ENCODE measurements around the gene GNAQ. TPM values are rescaled to one million over a fixed set of nuclear protein-coding genes. Genes with fewer than 3 reads are reported as not detected.

Gene GNAQ
- total and polyA plus RNA-seq, 3 donors from 2014 or later = 23.5 to 42.9 (median 39.4) TPM

DNA sequence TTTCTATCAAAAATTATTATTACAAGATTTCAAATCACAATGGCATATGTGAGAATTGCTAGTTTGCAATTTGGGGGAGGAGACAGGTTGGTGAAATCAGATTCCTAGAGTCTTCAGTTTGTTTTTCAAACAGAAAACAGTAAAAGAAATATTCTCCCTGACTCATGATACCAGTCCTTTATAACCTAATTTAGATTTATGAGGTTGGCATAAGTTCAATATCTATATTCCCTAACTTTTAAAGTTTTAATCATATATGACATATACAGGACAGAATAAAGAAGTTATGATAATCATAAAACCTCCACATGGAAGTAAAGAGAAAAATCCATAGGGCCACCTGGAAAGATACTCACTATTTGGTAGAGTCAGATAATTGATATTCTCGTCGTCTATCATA is 216.4 kb downstream of the GNAQ start:
- H3K9me3 ChIP-seq = no peaks in the 10 kb centered on the region
- H3K27me3 ChIP-seq = no peaks in the 10 kb centered on the region
- no peak for TF ChIP-seq POLR2A (IDR thresholded peaks at IDR 0.05)
- TF ChIP-seq, protein P1, sequence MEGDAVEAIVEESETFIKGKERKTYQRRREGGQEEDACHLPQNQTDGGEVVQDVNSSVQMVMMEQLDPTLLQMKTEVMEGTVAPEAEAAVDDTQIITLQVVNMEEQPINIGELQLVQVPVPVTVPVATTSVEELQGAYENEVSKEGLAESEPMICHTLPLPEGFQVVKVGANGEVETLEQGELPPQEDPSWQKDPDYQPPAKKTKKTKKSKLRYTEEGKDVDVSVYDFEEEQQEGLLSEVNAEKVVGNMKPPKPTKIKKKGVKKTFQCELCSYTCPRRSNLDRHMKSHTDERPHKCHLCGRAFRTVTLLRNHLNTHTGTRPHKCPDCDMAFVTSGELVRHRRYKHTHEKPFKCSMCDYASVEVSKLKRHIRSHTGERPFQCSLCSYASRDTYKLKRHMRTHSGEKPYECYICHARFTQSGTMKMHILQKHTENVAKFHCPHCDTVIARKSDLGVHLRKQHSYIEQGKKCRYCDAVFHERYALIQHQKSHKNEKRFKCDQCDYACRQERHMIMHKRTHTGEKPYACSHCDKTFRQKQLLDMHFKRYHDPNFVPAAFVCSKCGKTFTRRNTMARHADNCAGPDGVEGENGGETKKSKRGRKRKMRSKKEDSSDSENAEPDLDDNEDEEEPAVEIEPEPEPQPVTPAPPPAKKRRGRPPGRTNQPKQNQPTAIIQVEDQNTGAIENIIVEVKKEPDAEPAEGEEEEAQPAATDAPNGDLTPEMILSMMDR (IDR thresholded peaks at IDR 0.05) = no peak
- no peaks in the 10 kb centered on the region for H3K36me3 ChIP-seq (ENCODE audit: low read depth, missing control alignments)
- no peak overlapping the region for H3K4me3 ChIP-seq
- intact Hi-C loops (cut with DNase I; ENCODE audit: low total_unique reads) = no loop called here
- DNase-seq = no peak
- H3K27ac ChIP-seq = no peak overlapping the region
- WGBS, 2 donors = 96 to 98% methylated on average over 2 of the region's 2 CpGs
- peaks cover 4% of the 10 kb centered on the region for H3K4me1 ChIP-seq

DNA sequence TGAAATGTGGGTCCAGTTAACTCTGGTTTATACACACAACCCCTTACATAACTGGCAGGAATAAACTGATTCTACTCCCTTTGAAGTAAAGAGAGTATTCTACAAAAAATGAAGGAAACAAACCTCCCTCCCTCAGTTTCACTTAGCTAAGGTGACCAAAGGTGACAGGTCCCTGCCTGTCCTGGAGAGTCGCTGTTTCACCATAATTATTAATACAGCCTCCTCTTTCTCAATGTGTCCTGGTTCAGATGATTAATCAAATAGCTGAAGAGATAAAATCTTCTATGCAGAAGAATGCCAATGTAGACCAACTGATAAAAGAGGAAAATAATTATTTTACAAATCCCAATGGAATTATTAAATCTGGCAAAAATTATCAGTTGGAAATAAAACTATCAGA is 219.8 kb downstream of the GNAQ start:
- Histone ChIP-seq H3K27me3 (no peaks in the 10 kb centered on the region), H3K4me3 (no peak overlapping the region), H3K27ac (no peak overlapping the region), H3K4me1 (no peaks in the 10 kb centered on the region), H3K9me3 (no peaks in the 10 kb centered on the region), H3K36me3 (ENCODE audit: low read depth, missing control alignments) (no peaks in the 10 kb centered on the region)
- no peak for TF ChIP-seq POLR2A (IDR thresholded peaks at IDR 0.05)
- TF ChIP-seq, protein P1 (IDR thresholded peaks at IDR 0.05) = no peak
- DNase-seq = no peak
- 94 to 100% methylated on average over 1 of the region's 1 CpG for whole genome bisulfite sequencing, 2 donors
- intact Hi-C loops (cut with DNase I; ENCODE audit: low total_unique reads) = no loop called here

DNA sequence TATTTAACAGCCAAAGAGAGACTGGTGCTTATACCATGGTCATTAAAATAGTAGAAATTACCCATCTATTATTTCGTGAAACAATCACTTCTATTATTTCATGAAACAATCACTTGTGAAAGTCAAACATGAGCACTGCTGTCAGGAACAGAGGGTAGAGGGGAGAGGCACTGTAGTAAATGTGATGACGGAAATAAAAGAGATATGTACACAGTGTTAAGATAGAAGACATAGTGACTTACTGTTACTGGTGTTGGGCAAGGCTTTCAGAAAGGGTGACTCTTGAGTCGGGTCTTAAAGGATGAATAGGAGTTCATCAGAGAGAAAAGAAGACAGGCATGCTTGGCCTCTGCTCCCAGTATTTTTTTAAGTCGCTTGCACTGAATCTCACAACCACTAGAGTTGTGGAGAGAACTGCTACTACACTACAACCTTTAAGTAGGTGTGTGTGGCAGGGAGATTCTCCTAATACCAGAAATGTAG is 220.9 kb downstream of the GNAQ start:
- H3K4me1 ChIP-seq = no peaks in the 10 kb centered on the region

DNA sequence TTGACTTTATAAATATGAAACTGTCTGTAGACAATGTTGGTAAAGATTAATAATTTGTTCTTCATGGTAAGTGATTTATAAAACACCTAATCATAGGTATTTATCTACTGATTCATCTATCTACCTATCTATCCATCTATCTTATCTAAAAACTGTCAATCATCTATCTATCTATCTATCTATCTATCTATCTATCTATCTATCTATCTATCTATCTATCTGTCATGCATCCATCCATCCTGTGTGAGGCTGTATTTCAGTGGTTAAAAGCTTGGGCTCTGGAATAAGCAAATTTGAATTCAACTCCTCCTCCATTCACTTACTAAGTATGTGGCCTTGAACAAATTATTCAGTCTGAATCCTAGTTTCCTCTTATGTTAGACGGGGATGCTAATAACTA is 221.6 kb downstream of the GNAQ start:
- intact Hi-C loops (cut with DNase I; ENCODE audit: low total_unique reads) = no loop called here
- Histone ChIP-seq H3K27ac (no peak overlapping the region), H3K36me3 (ENCODE audit: low read depth, missing control alignments) (no peaks in the 10 kb centered on the region), H3K27me3 (no peaks in the 10 kb centered on the region), H3K4me1 (no peaks in the 10 kb centered on the region), H3K4me3 (no peak overlapping the region), H3K9me3 (no peaks in the 10 kb centered on the region)
- DNase-seq = no peak
- TF ChIP-seq, protein P1 (IDR thresholded peaks at IDR 0.05) = no peak
- no peak for TF ChIP-seq POLR2A (IDR thresholded peaks at IDR 0.05)
- 50 to 68% methylated on average over 1 of the region's 1 CpG for WGBS, 2 donors

More for the DNA sequence above, 220.9 kb downstream of the GNAQ start:
- intact Hi-C loops (cut with DNase I; ENCODE audit: low total_unique reads) = no loop called here
- H3K36me3 ChIP-seq (ENCODE audit: low read depth, missing control alignments) = no peaks in the 10 kb centered on the region
- no peak for TF ChIP-seq POLR2A (IDR thresholded peaks at IDR 0.05)
- TF ChIP-seq, protein P1 (IDR thresholded peaks at IDR 0.05) = no peak
- H3K4me3 ChIP-seq = no peak overlapping the region
- H3K9me3 ChIP-seq = no peaks in the 10 kb centered on the region
- WGBS, 2 donors = 82 to 87% methylated on average over 4 of the region's 4 CpGs
- no peaks in the 10 kb centered on the region for H3K27me3 ChIP-seq
- no peak for DNase-seq
- no peak overlapping the region for H3K27ac ChIP-seq

DNA sequence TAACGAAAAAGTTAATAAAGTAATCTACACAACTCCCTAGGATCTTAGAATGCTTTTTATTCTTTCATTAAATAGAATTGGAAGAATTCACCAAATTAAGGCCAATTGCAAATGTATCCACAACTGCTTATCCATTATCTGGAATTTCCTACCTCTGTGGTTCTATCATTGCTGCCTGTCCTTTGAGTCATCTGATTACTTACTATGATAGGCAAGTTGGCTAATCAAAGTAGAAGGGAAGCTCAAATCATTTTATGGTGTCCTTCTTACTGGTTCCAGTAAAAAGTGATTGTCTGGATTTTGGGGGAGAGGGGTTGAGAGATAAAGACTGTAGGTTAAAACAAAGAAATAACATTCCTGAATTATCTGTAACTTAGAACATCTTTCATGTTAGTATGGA is 222.1 kb downstream of the GNAQ start:
- TF ChIP-seq, protein P1 (IDR thresholded peaks at IDR 0.05) = no peak
- TF ChIP-seq POLR2A (IDR thresholded peaks at IDR 0.05) = no peak
- Histone ChIP-seq H3K9me3 (no peaks in the 10 kb centered on the region), H3K4me1 (no peaks in the 10 kb centered on the region), H3K27me3 (no peaks in the 10 kb centered on the region), H3K27ac (no peak overlapping the region), H3K4me3 (no peak overlapping the region), H3K36me3 (ENCODE audit: low read depth, missing control alignments) (no peaks in the 10 kb centered on the region)
- DNase-seq = no peak
- 73 to 90% methylated on average over 1 of the region's 1 CpG for WGBS, 2 donors
- intact Hi-C loops (cut with DNase I; ENCODE audit: low total_unique reads) = no loop called here

Measured in testis (tissue), 3 donors.